Pancreas (tissue), 10 donors: Measurements from ENCODE around the gene NDUFAF3. TPM values are rescaled to one million over a fixed set of nuclear protein-coding genes. Genes with fewer than 3 reads are reported as not detected.

Source experiments
- ATAC-seq, 4 donors: fragments of 200-7000 bp; cut with Tn5 transposase; one replicate each; pipeline versions ENCODE4 v1.8.0 to v1.9.1; 2020; ENCODE audit warnings: mild to moderate bottlenecking in 4 of 4, moderate library complexity in 4 of 4
- DNase-seq, 6 donors: peaks; one replicate each; pipeline ENCODE4 v3.0.0-alpha.2; 2020
- FAIRE-seq: peaks from 2 replicates; lab custom pipeline; 2012; peaks lifted over from hg19 to GRCh38; lab: Jason Lieb, UNC
- H3K27ac ChIP-seq, 4 donors: fragments of 200-600 bp; sonication (generic); 1 replicate in 3 of 4; 2 replicates in 1 of 4; pipeline versions ENCODE4 v1.5.0 to v1.8.0; 2020
- H3K27me3 ChIP-seq, 4 donors: fragments of 200-600 bp; one replicate each; pipeline ENCODE4 v1.8.0; 2021
- H3K36me3 ChIP-seq, 3 donors: fragments of 200-600 bp; sonication (generic) in 1 of 3; one replicate each; pipeline versions ENCODE4 v1.5.0 to v1.8.0; 2020 to 2021
- H3K4me1 ChIP-seq, 3 donors: fragments of 200-600 bp; one replicate each; pipeline ENCODE4 v1.8.0; 2021
- H3K4me3 ChIP-seq, 4 donors: fragments of 200-600 bp; sonication (generic) in 2 of 4; one replicate each; pipeline versions ENCODE4 v1.5.0 to v1.8.0; 2020 to 2021
- H3K9me3 ChIP-seq, 4 donors: fragments of 200-600 bp; one replicate each; pipeline ENCODE4 v1.8.0; 2021
- CTCF ChIP-seq, 4 donors: fragments of 200-600 bp; sonication (generic) in 3 of 4; IDR thresholded peaks; one replicate each; pipeline versions ENCODE4 v1.5.0 to v1.8.0; 2021; ENCODE audit warnings: antibody characterized with exemption in 4 of 4
- WGBS, 2 donors: extraction: QIAGEN DNeasy Blood & Tissue Kit; methylation state at CpG; one replicate each; pipeline ENCODE4 v1.1.7; 2013; 5-methylcytosine and 5-hydroxymethylcytosine counted together
- intact Hi-C, 3 donors: fragments of 100-400 bp; cut with DNase I; formaldehyde crosslinking; loops; one replicate each; pipeline versions ENCODE4 v1.11.1 to v1.14.2; 2022
- polyA plus RNA-seq, 2 donors: library from polyadenylated mRNA; stranded (reverse); fragments of 200-250 nt; gene quantifications; one replicate each; pipeline ENCODE4 v1.2.3, GENCODE V29; 2013
- total RNA-seq, 6 donors: library from RNA; stranded (reverse); fragmentation: NEBNext Ultra II Directional in 4 of 6; extraction: Animal tissue kit (Norgen Biotek cat#: 25700) in 4 of 6; gene quantifications; one replicate each; pipeline versions ENCODE4 v1.2.1 to v1.2.4, GENCODE V29; 2021 to 2023
- donor health status: healthy with polysubstance abuse.
- donor health status: DM: no; HTN: no; CAD: no; lungs with moderate emphysema.
- donor health status: DM: no; HTN: no; CAD: no.
- donor health status: control.
- donor health status: control.
- donor health status: Bipolar disorder and iron deficiency.
- donor health status: DM: yes; HTN: yes; CAD: no.
- donor health status: DM: no; HTN: no; CAD: no.
- donor health status: DM: no; HTN: no; CAD: no.
- donor health status: DM: yes; HTN: yes; CAD: no.

The NDUFAF3 gene
- total and polyA plus RNA-seq, 8 donors = 20.9 to 72.1 (median 33.4) TPM

- H3K9me3 ChIP-seq = no peaks in the 10 kb centered on the region
- peaks cover 7 to 24% (median 17%) of the 10 kb centered on the region in 3 donors for H3K4me1 ChIP-seq
- 79 to 83% methylated on average over 8 of the region's 8 CpGs for WGBS, 2 donors
- ATAC-seq = no peak
- H3K27me3 ChIP-seq = no peaks in the 10 kb centered on the region
- H3K36me3 ChIP-seq = peaks cover 0 to 20% (median 11%) of the 10 kb centered on the region in 3 donors
- H3K27ac ChIP-seq = no peak overlapping the region
- H3K4me3 ChIP-seq = no peak overlapping the region
- FAIRE-seq = no peak
- DNase-seq = peak in 2 of 6 donors; percentile 22 to 68
- TF ChIP-seq CTCF (IDR thresholded peaks at IDR 0.05) = no peak
- intact Hi-C loops = no loop called here
Measured at GRCh38 chr3:49015072-49015471, 6.8 kb upstream of the NDUFAF3 start.

- intact Hi-C loops = no loop called here
- FAIRE-seq (no peak), ATAC-seq (no peak), DNase-seq (peak in 1 of 6 donors; percentile 17)
- no peak overlapping the region for H3K27ac ChIP-seq
- 80 to 92% methylated on average over 6 of the region's 6 CpGs for WGBS, 2 donors
- no peaks in the 10 kb centered on the region for H3K9me3 ChIP-seq
- H3K4me3 ChIP-seq = no peak overlapping the region
- TF ChIP-seq CTCF (IDR thresholded peaks at IDR 0.05) = no peak
- peaks cover 0 to 20% (median 11%) of the 10 kb centered on the region in 3 donors for H3K36me3 ChIP-seq
- no peaks in the 10 kb centered on the region for H3K27me3 ChIP-seq
- H3K4me1 ChIP-seq = peaks cover 7 to 25% (median 17%) of the 10 kb centered on the region in 3 donors
Measured at GRCh38 chr3:49015765-49016164, 6.2 kb upstream of the NDUFAF3 start.

- DNase-seq (peak in 1 of 6 donors; percentile 25), FAIRE-seq (no peak), ATAC-seq (no peak)
- Histone ChIP-seq H3K4me3 (no peak overlapping the region), H3K9me3 (no peaks in the 10 kb centered on the region), H3K27me3 (no peaks in the 10 kb centered on the region), H3K36me3 (peaks cover 0 to 20% (median 11%) of the 10 kb centered on the region in 3 donors), H3K4me1 (peaks cover 7 to 25% (median 16%) of the 10 kb centered on the region in 3 donors), H3K27ac (no peak overlapping the region)
- TF ChIP-seq CTCF (IDR thresholded peaks at IDR 0.05) = no peak
- 79 to 82% methylated on average over 6 of the region's 6 CpGs for WGBS, 2 donors
- intact Hi-C loops = no loop called here
Measured at GRCh38 chr3:49016414-49017228, 5.3 kb upstream of the NDUFAF3 start.

GRCh38 chr3:49017229-49017970, 4.5 kb upstream of the NDUFAF3 start:
- Histone ChIP-seq H3K27ac (peak overlapping the region; percentile 53 to 86 (median 68)), H3K27me3 (no peaks in the 10 kb centered on the region), H3K9me3 (no peaks in the 10 kb centered on the region), H3K4me1 (peaks cover 7 to 19% (median 8%) of the 10 kb centered on the region in 3 donors), H3K4me3 (peak overlapping the region; percentile 51 to 82 (median 69)), H3K36me3 (peaks cover 0 to 20% (median 11%) of the 10 kb centered on the region in 3 donors)
- TF ChIP-seq CTCF (IDR thresholded peaks at IDR 0.05) = no peak
- 5% methylated on average over 22 to 23 of the region's 23 CpGs for WGBS, 2 donors
- ATAC-seq = no peak
- DNase-seq = peak in 1 of 6 donors; percentile 60
- intact Hi-C loops = no loop called here
- no peak for FAIRE-seq
